ENCODE results near the gene PRKAR2B.
"Not testable (repeated sequence)": the region's sequence is repeated elsewhere in the genome, so short reads cannot be mapped to it uniquely, and the experiment has no call there.

The PRKAR2B gene

GRCh38 chr7:107119376-107120105 lies 75.0 kb downstream of the PRKAR2B start:
- DNase-seq (ENCODE audit: low spot score), result no peak

GRCh38 chr7:107122486-107122911 lies 78.0 kb downstream of the PRKAR2B start:
- DNase-seq (ENCODE audit: low spot score), result no peak

- no peak for DNase-seq (ENCODE audit: low spot score)
These were observed 78.9 kb downstream of the PRKAR2B start for GRCh38 chr7:107123392-107123791.

- DNase-seq (ENCODE audit: low spot score), result no peak
These were observed 81.0 kb downstream of the PRKAR2B start for GRCh38 chr7:107125475-107125874.

GRCh38 chr7:107128217-107128616 lies 83.7 kb downstream of the PRKAR2B start:
- no peak for DNase-seq (ENCODE audit: low spot score)

- DNase-seq (ENCODE audit: low spot score), result no peak
These were observed 84.2 kb downstream of the PRKAR2B start for GRCh38 chr7:107128748-107129147.

- DNase-seq (ENCODE audit: low spot score), result no peak
These were observed 86.1 kb downstream of the PRKAR2B start for GRCh38 chr7:107130487-107131220.

- no peak for DNase-seq (ENCODE audit: low spot score)
These were observed 88.9 kb downstream of the PRKAR2B start for GRCh38 chr7:107133396-107133795.

- DNase-seq (ENCODE audit: low spot score), result no peak
These were observed 94.4 kb downstream of the PRKAR2B start for GRCh38 chr7:107138696-107139420.

GRCh38 chr7:107143875-107144274 lies 99.4 kb downstream of the PRKAR2B start:
- DNase-seq (ENCODE audit: low spot score), result not testable (repeated sequence)

GRCh38 chr7:107145067-107145838 lies 100.7 kb downstream of the PRKAR2B start:
- no peak for DNase-seq (ENCODE audit: low spot score)

GRCh38 chr7:107147464-107148393 lies 103.2 kb downstream of the PRKAR2B start:
- peak; percentile 70 for DNase-seq (ENCODE audit: low spot score)

- DNase-seq (ENCODE audit: low spot score), result no peak
These were observed 104.2 kb downstream of the PRKAR2B start for GRCh38 chr7:107148721-107149120.

GRCh38 chr7:107149863-107150262 lies 105.4 kb downstream of the PRKAR2B start:
- DNase-seq (ENCODE audit: low spot score), result no peak

GRCh38 chr7:107150375-107151073 lies 106.0 kb downstream of the PRKAR2B start:
- DNase-seq (ENCODE audit: low spot score), result peak; percentile 72

- DNase-seq (ENCODE audit: low spot score), result no peak
These were observed 107.0 kb downstream of the PRKAR2B start for GRCh38 chr7:107151538-107151937.

GRCh38 chr7:107152011-107152410 lies 107.5 kb downstream of the PRKAR2B start:
- no peak for DNase-seq (ENCODE audit: low spot score)

GRCh38 chr7:107154826-107155225 lies 110.3 kb downstream of the PRKAR2B start:
- no peak for DNase-seq (ENCODE audit: low spot score)

GRCh38 chr7:107155726-107156125 lies 111.2 kb downstream of the PRKAR2B start:
- not testable (repeated sequence) for DNase-seq (ENCODE audit: low spot score)

- DNase-seq (ENCODE audit: low spot score), result no peak
These were observed 112.6 kb downstream of the PRKAR2B start for GRCh38 chr7:107157091-107157490.

All from Ammon's horn (tissue), 1 donor.